ENCODE results near the gene SUSD2.
"Not testable (repeated sequence)": the region's sequence is repeated elsewhere in the genome, so short reads cannot be mapped to it uniquely, and the experiment has no call there.

SUSD2 gene

DNA sequence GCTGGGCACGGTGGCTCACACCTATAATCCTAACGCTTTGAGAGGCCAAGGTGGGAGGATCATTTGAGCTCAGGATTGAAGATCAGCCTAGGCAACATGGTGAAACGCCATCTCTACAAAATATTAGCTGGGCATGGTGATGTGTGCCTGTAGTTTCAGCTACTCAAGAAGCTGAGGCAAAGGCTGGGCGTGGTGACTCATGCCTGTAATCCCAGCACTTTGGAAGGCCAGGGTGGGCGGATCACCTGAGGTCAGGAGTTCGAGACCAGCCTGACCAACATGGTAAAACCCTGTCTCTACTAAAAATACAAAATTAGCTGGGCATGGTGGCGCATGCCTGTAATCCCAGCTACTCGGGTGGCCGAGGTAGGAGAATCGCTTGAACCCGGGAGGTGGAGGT is 29.1 kb downstream of the SUSD2 start:
- not testable (repeated sequence) for H3K4me3 ChIP-seq (ENCODE audit: low read depth, low read length)

- H3K4me3 ChIP-seq (ENCODE audit: low read depth, low read length), result not testable (repeated sequence)
Measured at GRCh38 chr22:24211716-24212115, 30.4 kb downstream of the SUSD2 start.

DNA sequence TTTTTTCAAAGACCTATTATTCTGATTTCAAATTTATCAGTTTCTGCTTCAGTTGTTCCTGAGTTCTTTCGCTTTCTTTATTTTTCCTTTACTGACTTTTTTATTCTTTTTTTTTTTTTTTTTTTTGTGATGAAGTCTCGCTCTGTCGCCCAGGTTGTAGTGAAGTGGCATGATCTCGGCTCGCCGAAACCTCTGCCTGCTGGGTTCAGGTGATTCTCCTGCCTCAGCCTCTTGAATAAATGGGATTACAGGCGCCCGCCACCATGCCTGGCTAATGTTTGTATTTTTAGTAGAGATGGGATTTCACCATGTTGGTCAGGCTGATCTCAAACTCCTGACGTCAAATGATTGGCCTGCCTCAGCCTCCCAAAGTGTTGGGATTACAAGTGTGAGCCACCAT is 31.8 kb downstream of the SUSD2 start:
- H3K4me3 ChIP-seq (ENCODE audit: low read depth, low read length), result not testable (repeated sequence)

DNA sequence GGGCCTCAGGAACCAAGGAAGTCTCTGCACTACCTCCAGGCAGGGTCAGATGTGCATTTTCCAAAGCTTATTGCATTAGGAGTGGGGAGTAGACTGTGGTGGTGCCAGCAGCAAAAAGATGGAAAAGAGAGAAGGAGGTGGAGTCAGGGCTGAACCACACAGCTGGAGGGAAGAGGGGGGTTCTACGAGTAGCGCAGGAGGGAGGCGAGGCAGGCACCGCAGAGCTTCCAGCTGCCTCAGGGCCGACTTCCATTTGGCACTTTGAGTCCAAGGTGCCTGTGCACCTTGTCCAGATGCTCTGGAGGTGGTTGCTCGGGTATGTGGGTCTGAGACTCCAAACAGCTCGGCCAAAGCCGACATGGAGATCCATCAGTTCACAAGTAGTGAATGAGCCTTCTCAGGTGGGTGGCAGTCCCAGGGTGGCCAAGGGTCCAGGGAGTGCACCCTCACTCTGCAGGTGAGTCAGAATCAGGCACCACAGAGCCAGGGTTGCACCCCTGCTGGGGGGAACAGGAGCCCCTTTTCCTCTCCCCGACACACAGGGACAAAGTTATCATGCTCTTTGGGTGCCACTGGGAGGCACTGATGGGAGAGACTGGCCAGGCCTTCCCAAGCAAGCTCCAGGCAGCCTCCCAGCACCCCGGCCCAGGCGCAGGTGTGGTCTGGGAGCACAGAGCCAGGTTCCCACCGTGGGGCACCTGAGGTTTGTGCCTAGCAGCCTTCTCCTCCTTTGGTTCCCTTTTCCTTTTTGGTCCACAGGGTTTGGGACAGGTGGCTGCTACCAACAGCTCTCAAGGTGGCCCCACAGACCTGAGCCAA is 33.4 kb downstream of the SUSD2 start:
- H3K4me3 ChIP-seq (ENCODE audit: low read depth, low read length), result no peak overlapping the region

GRCh38 chr22:24216541-24217209 is 35.4 kb downstream of the SUSD2 start:
- H3K4me3 ChIP-seq (ENCODE audit: low read depth, low read length), result no peak overlapping the region

DNA sequence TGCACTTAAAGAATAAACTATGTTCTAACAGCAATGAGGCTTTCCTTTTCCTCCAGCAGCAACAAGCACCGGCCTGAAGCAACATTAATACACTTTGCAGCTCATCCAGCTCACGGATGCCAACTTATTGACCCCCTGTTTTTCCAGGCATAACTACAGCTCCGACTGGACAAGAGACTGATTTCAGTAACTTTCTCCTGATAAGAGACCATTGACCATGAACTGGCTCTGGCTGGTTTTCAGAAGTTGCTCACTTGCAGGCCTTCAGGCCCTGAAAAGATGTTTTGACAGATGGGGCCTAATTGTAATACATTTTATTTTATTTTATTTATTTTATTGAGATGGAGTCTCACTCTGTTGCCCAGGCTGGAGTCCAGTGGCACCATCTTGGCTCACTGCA is 36.1 kb downstream of the SUSD2 start:
- H3K4me3 ChIP-seq (ENCODE audit: low read depth, low read length), result no peak overlapping the region

DNA sequence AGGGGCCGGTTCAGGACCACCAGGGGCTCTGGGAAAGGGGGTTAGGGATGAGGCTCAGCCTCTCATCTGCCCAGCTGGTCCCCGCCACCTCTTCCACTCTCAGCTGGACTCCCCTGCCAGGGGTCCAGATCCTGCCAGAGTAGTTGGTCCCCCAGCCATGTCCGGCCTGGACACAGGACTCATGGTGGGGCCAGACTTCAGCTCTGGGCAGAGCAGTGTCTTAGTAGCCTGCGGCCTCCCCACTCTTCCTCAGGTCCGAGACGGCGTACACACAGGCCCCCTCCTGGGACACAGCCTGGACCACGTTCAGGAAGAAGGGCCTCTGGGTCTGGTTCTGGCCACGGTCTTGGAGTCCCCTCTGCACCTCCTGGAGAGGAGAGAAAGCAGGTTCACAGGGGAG is 38.5 kb downstream of the SUSD2 start:
- no peak overlapping the region for H3K4me3 ChIP-seq (ENCODE audit: low read depth, low read length)

- H3K4me3 ChIP-seq (ENCODE audit: low read depth, low read length), result no peak overlapping the region
Measured at GRCh38 chr22:24224468-24224867, 43.2 kb downstream of the SUSD2 start.

DNA sequence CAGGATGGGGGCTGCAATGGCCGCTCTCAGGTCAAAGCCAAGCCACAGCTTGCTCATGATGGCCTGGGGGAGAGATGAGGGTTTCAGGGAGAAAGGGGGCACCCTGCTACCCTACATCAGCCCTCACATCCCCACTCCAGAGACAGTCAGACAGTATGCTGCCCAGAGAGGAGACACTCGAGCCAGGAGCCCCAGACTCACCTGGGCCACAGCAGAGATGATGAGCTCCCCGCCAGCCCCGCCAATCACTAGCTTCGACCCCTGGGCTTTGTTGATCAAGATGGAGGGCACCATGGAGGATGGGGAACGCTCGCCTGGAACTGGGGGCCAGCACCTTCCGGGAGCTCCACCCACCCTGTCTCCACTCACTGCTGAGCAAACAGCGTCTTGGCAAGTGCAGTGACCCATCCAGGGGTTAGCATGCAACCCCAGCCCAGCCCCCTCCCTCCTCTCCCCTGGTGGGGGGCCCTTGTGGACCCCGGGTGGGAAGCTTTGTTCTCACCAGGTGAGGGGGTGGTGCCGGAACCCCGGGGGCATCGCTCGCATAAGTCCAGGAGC is 43.8 kb downstream of the SUSD2 start:
- no peak overlapping the region for H3K4me3 ChIP-seq (ENCODE audit: low read depth, low read length)

DNA sequence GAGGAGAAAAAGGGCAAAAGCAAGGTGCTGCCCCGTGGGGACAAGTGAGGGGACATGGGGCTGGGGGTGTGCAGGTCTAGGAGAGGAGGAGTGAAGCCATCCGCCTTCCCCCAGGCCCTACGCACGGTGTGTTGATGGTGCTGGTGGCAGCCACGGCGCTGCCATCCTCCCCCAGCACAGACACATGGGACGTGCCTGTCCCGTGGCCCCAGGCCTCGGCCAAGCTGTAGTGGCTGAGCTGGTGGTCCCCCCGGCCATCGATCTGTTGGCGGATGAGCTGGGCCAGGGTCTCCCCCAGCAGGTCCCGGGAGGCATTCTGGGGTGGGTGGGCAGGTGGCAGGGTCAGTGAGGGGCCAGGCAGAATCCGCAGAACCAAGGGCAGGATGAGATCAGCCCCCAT is 44.7 kb downstream of the SUSD2 start:
- no peak overlapping the region for H3K4me3 ChIP-seq (ENCODE audit: low read depth, low read length)

DNA sequence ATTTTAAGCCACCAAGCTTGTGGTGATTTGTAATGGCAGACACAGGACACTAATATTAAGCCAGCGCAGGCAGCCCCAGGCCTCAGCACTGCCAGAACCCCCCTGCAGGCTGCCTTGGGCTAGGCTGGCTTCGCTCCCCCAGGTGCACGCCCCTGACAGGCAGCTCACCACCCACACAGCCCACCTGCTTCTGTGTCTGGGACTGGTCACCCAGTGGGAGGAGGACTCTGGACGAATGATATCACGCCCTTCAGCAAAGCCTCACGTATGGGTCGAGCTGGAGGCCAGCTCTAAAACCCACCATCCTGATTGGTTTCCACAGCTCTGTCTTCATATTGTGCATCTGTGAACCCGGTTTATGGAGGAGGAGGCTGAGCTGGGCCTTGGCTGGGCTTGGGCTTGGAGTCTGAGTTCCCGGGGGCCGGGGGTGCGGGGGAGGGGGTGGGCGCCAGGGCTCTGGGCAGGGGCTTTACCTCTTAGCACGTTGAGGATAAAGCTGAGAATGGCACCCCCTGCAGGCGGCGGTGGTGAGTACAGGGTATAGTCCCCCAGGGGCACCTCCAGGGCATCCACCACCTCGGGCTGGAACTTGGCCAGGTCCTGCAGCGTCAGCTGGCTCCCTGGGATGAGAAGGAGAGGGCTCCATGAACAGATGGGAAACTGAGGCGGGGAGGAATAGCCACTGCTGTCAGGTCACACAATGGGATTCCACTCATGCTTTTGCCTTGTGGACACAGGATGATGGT is 49.8 kb downstream of the SUSD2 start:
- H3K4me3 ChIP-seq (ENCODE audit: low read depth, low read length), result no peak overlapping the region

DNA sequence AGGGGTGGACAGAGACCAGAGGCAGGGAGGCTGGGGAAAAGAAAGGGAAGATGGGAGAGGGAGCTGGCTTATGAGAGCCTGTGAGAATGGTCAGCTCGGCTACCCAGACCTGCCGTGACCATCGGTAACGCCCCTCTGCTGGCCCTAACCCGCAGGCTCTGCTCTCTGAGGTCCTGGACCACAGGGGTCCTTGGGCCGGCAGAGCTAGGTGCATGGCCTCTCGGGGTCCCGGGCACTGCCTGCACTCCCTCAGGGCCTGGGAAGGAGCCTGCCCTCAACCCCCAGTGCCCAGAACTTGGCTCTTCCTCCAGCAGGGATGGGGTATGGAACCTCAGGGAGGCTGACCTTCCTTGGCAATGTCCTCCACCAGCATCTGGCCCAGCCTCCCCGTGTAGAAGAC is 50.4 kb downstream of the SUSD2 start:
- no peak overlapping the region for H3K4me3 ChIP-seq (ENCODE audit: low read depth, low read length)

GRCh38 chr22:24232124-24232523 is 50.8 kb downstream of the SUSD2 start:
- H3K4me3 ChIP-seq (ENCODE audit: low read depth, low read length), result no peak overlapping the region

DNA sequence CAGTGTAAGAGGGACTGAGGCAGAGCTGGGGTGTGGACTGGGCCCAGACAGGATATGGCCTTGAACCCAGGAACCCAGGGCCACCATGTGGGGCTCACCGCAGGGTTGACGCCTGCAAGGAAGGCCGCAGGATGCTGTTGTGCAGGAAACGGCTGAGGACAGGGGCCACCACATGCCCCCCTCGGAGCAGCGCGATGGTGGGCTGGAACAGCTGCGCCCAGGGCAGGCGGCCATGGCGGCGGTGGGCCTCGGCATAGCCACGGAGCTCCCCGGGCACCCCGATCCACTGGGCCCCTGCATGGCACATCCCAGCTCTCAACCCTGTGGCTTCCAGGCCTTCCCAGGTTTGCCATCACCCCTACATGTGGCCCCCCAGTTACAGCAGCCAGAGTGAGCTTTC is 51.4 kb downstream of the SUSD2 start:
- no peak overlapping the region for H3K4me3 ChIP-seq (ENCODE audit: low read depth, low read length)

DNA sequence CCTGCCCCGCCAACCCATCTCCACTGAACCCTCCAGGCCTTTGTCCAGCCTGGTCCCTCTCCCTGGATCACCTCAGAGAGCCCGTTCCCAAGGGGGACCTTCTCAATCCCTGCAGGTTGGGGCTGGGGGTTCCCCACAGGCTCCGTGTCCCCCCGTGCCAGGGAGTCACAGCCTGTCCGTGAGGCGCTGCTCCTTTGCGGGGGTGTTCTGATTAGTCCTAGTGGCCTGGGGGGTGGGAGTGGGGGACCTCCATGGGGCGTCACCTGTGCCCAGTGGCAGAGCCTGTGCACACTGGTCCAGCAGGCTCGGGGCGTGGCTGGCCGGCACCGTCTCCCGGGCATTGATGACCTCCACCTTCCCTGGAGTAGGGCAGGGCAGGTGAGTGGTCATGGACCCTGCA is 51.9 kb downstream of the SUSD2 start:
- no peak overlapping the region for H3K4me3 ChIP-seq (ENCODE audit: low read depth, low read length)

GRCh38 chr22:24233816-24234215 is 52.5 kb downstream of the SUSD2 start:
- H3K4me3 ChIP-seq (ENCODE audit: low read depth, low read length), result no peak overlapping the region

GRCh38 chr22:24235315-24235714 is 54.0 kb downstream of the SUSD2 start:
- H3K4me3 ChIP-seq (ENCODE audit: low read depth, low read length), result no peak overlapping the region

DNA sequence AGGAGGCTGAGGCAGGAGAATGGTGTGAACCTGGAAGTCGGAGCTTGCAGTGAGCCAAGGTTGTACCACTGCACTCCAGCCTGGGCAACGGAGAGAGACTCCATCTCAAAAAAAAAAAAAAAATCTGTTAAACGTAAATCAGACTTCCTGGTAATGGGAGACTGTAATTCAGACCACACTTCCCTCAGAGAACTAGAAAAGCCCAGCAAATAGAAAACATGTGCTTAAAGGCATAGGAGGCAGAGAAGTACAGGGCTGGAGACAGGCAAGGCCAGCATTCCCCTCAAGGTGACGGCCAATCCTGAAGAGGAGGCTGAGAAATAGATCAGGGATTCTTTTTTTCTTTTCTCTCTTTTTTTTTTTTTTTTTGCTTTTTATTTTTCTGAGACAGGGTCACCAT is 55.4 kb downstream of the SUSD2 start:
- no peak overlapping the region for H3K4me3 ChIP-seq (ENCODE audit: low read depth, low read length)

DNA sequence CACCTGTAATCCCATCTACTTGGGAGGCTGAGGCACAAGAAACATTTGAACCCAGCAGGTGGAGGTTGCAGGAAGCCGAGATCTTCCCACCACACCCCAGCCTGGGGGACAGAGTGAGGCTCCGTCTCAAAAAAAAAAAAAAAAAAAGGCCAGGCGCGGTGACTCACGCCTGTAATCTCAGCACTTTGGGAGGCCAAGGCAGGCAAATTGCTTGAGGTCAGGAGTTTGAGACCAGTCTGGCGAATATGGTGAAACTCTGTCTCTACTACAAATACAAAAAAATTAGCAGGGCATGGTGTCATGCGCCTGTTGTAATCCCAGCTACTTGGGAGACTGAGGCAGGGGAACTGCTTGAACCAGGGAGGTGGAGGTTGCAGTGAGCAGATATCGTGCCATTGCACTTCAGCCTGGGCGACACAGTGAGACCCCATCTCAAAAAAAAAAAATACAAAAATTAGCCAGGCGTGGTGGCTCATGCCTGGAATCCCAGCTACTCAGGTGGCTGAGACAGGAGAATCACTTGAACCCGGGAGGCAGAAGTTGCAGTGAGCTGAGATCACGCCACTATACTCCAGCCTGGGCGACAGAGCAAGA is 56.9 kb downstream of the SUSD2 start:
- not testable (repeated sequence) for H3K4me3 ChIP-seq (ENCODE audit: low read depth, low read length)
